ENCODE results near the gene ARMH3. TPM values are rescaled to one million over a fixed set of nuclear protein-coding genes. Genes with fewer than 3 reads are reported as not detected.

Gene ARMH3
- total and polyA plus RNA-seq, 3 experiments from 2014 or later, result 23.1 to 25.7 (median 25.1) TPM

- Histone ChIP-seq H3K27me3 (ENCODE audit: insufficient read depth, low read length, poor library complexity, severe bottlenecking) (no peaks in the 10 kb centered on the region), H3K36me3 (ENCODE audit: insufficient read depth, low read length) (peaks cover 11% of the 10 kb centered on the region), H3K4me1 (ENCODE audit: insufficient read depth, low read length) (peaks cover 9% of the 10 kb centered on the region), H3K27ac (ENCODE audit: low read depth, low read length) (no peak overlapping the region), H3K4me3 (ENCODE audit: low read length) (no peak overlapping the region), H3K9me3 (ENCODE audit: low read length) (no peaks in the 10 kb centered on the region)
- Mint-ChIP-seq H3K27ac (no peak overlapping the region), H3K27me3 (no peaks in the 10 kb centered on the region), H3K4me3 (no peak overlapping the region), H3K9me3 (no peaks in the 10 kb centered on the region), H3K36me3 (peaks cover 10 to 61% (median 28%) of the 10 kb centered on the region in 3 donors), H3K4me1 (peaks cover 8 to 22% (median 22%) of the 10 kb centered on the region in 3 donors)
- POLR2A ChIA-PET, result no interaction called here
- DNase-seq, result no peak
- CTCF ChIA-PET, result no interaction called here
Observed at GRCh38 chr10:101965075-101965765, 90.8 kb downstream of the ARMH3 start.

- no peaks in the 10 kb centered on the region for H3K27me3 ChIP-seq (ENCODE audit: insufficient read depth, low read length, poor library complexity, severe bottlenecking)
- no peak overlapping the region for H3K4me3 ChIP-seq (ENCODE audit: low read length)
- H3K9me3 ChIP-seq (ENCODE audit: low read length), result no peaks in the 10 kb centered on the region
- Mint-ChIP-seq H3K4me1 (peaks cover 0 to 7% (median 1%) of the 10 kb centered on the region in 3 donors), H3K9me3 (no peaks in the 10 kb centered on the region), H3K36me3 (peaks cover 0 to 47% (median 17%) of the 10 kb centered on the region in 3 donors), H3K27me3 (no peaks in the 10 kb centered on the region), H3K27ac (peak overlapping the region in 1 of 8 donors; percentile 76), H3K4me3 (no peak overlapping the region)
- CTCF ChIA-PET, result interaction anchor here (1.0 to 1.8 kb wide), 3 partner anchors 11 to 121 kb away, joined by 3 to 5 read pairs (median 4); no protein-coding TSS in a partner anchor
- H3K36me3 ChIP-seq (ENCODE audit: insufficient read depth, low read length), result no peaks in the 10 kb centered on the region
- no peak overlapping the region for H3K27ac ChIP-seq (ENCODE audit: low read depth, low read length)
- POLR2A ChIA-PET, result interaction anchor here (0.6 kb wide), 1 partner anchor 65 kb away, joined by 4 read pairs; no protein-coding TSS in a partner anchor
- H3K4me1 ChIP-seq (ENCODE audit: insufficient read depth, low read length), result no peaks in the 10 kb centered on the region
- DNase-seq, result no peak
Observed at GRCh38 chr10:101961591-101962498, 94.1 kb downstream of the ARMH3 start.

- H3K27me3 Mint-ChIP-seq, result no peaks in the 10 kb centered on the region
- no peaks in the 10 kb centered on the region for H3K9me3 ChIP-seq (ENCODE audit: low read length)
- H3K4me3 Mint-ChIP-seq, result no peak overlapping the region
- no peaks in the 10 kb centered on the region for H3K9me3 Mint-ChIP-seq
- no peak for DNase-seq
- peak overlapping the region in 2 of 8 donors; percentile 61 to 76 for H3K27ac Mint-ChIP-seq
- no peaks in the 10 kb centered on the region for H3K4me1 ChIP-seq (ENCODE audit: insufficient read depth, low read length)
- POLR2A ChIA-PET, result interaction anchor here (0.7 kb wide), 1 partner anchor 494 kb away, joined by 5 read pairs; no protein-coding TSS in a partner anchor
- peaks cover 3% of the 10 kb centered on the region for H3K36me3 ChIP-seq (ENCODE audit: insufficient read depth, low read length)
- peaks cover 0 to 49% (median 23%) of the 10 kb centered on the region in 3 donors for H3K36me3 Mint-ChIP-seq
- CTCF ChIA-PET, result interaction anchor here (1.1 kb wide), 1 partner anchor 38 kb away, joined by 3 read pairs; no protein-coding TSS in a partner anchor
- H3K27ac ChIP-seq (ENCODE audit: low read depth, low read length), result no peak overlapping the region
- H3K4me1 Mint-ChIP-seq, result peaks cover 0 to 7% (median 1%) of the 10 kb centered on the region in 3 donors
- no peaks in the 10 kb centered on the region for H3K27me3 ChIP-seq (ENCODE audit: insufficient read depth, low read length, poor library complexity, severe bottlenecking)
- H3K4me3 ChIP-seq (ENCODE audit: low read length), result no peak overlapping the region
Observed at GRCh38 chr10:101960879-101961395, 95.0 kb downstream of the ARMH3 start.

GRCh38 chr10:101959346-101959916 lies 96.5 kb downstream of the ARMH3 start:
- Histone ChIP-seq H3K9me3 (ENCODE audit: low read length) (no peaks in the 10 kb centered on the region), H3K27me3 (ENCODE audit: insufficient read depth, low read length, poor library complexity, severe bottlenecking) (no peaks in the 10 kb centered on the region), H3K27ac (ENCODE audit: low read depth, low read length) (no peak overlapping the region), H3K4me1 (ENCODE audit: insufficient read depth, low read length) (no peaks in the 10 kb centered on the region), H3K4me3 (ENCODE audit: low read length) (no peak overlapping the region), H3K36me3 (ENCODE audit: insufficient read depth, low read length) (peaks cover 3% of the 10 kb centered on the region)
- DNase-seq, result no peak
- Mint-ChIP-seq H3K27me3 (no peaks in the 10 kb centered on the region), H3K27ac (peak overlapping the region in 5 of 8 donors; percentile 11 to 68 (median 29)), H3K36me3 (peaks cover 12 to 55% (median 28%) of the 10 kb centered on the region in 3 donors), H3K4me3 (no peak overlapping the region), H3K4me1 (peaks cover 0 to 7% (median 0%) of the 10 kb centered on the region in 3 donors), H3K9me3 (no peaks in the 10 kb centered on the region)
- CTCF ChIA-PET, result no interaction called here
- POLR2A ChIA-PET, result no interaction called here

- Histone ChIP-seq H3K36me3 (ENCODE audit: insufficient read depth, low read length) (peaks cover 3% of the 10 kb centered on the region), H3K4me3 (ENCODE audit: low read length) (no peak overlapping the region), H3K27me3 (ENCODE audit: insufficient read depth, low read length, poor library complexity, severe bottlenecking) (no peaks in the 10 kb centered on the region), H3K4me1 (ENCODE audit: insufficient read depth, low read length) (no peaks in the 10 kb centered on the region), H3K27ac (ENCODE audit: low read depth, low read length) (no peak overlapping the region), H3K9me3 (ENCODE audit: low read length) (no peaks in the 10 kb centered on the region)
- DNase-seq, result no peak
- Mint-ChIP-seq H3K9me3 (no peaks in the 10 kb centered on the region), H3K36me3 (peaks cover 17 to 59% (median 30%) of the 10 kb centered on the region in 3 donors), H3K4me1 (peaks cover 0 to 7% (median 0%) of the 10 kb centered on the region in 3 donors), H3K27ac (peak overlapping the region in 4 of 8 donors; percentile 17 to 68 (median 48)), H3K27me3 (no peaks in the 10 kb centered on the region), H3K4me3 (no peak overlapping the region)
- ChIA-PET POLR2A (no interaction called here), CTCF (interaction anchor here (1.6 kb wide), 1 partner anchor 69 kb away, joined by 3 read pairs; no protein-coding TSS in a partner anchor)
Observed at GRCh38 chr10:101958691-101959090, 97.3 kb downstream of the ARMH3 start.

- Histone ChIP-seq H3K27ac (ENCODE audit: low read depth, low read length) (no peak overlapping the region), H3K4me1 (ENCODE audit: insufficient read depth, low read length) (no peaks in the 10 kb centered on the region), H3K36me3 (ENCODE audit: insufficient read depth, low read length) (peaks cover 3% of the 10 kb centered on the region), H3K27me3 (ENCODE audit: insufficient read depth, low read length, poor library complexity, severe bottlenecking) (no peaks in the 10 kb centered on the region), H3K4me3 (ENCODE audit: low read length) (no peak overlapping the region), H3K9me3 (ENCODE audit: low read length) (no peaks in the 10 kb centered on the region)
- Mint-ChIP-seq H3K4me3 (no peak overlapping the region), H3K36me3 (peaks cover 33 to 72% (median 36%) of the 10 kb centered on the region in 3 donors), H3K27me3 (no peaks in the 10 kb centered on the region), H3K4me1 (peaks cover 0 to 3% (median 0%) of the 10 kb centered on the region in 3 donors), H3K27ac (no peak overlapping the region), H3K9me3 (no peaks in the 10 kb centered on the region)
- ChIA-PET POLR2A (no interaction called here), CTCF (no interaction called here)
- DNase-seq, result no peak
Observed at GRCh38 chr10:101956898-101957297, 99.1 kb downstream of the ARMH3 start.

GRCh38 chr10:101956117-101956516 lies 99.9 kb downstream of the ARMH3 start:
- Mint-ChIP-seq H3K4me3 (no peak overlapping the region), H3K27me3 (no peaks in the 10 kb centered on the region), H3K9me3 (no peaks in the 10 kb centered on the region), H3K36me3 (peaks cover 34 to 73% (median 35%) of the 10 kb centered on the region in 3 donors), H3K4me1 (peaks cover 0 to 2% (median 0%) of the 10 kb centered on the region in 3 donors), H3K27ac (peak overlapping the region in 1 of 8 donors; percentile 22)
- H3K9me3 ChIP-seq (ENCODE audit: low read length), result no peaks in the 10 kb centered on the region
- H3K27me3 ChIP-seq (ENCODE audit: insufficient read depth, low read length, poor library complexity, severe bottlenecking), result no peaks in the 10 kb centered on the region
- H3K4me1 ChIP-seq (ENCODE audit: insufficient read depth, low read length), result no peaks in the 10 kb centered on the region
- H3K36me3 ChIP-seq (ENCODE audit: insufficient read depth, low read length), result peaks cover 3% of the 10 kb centered on the region
- no peak for DNase-seq
- H3K4me3 ChIP-seq (ENCODE audit: low read length), result no peak overlapping the region
- ChIA-PET CTCF (no interaction called here), POLR2A (no interaction called here)
- no peak overlapping the region for H3K27ac ChIP-seq (ENCODE audit: low read depth, low read length)

Data from CD8-positive, alpha-beta memory T cell (primary cell).